Ureter (tissue), 1 donor: ENCODE data around the gene ISG20. TPM values are rescaled to one million over a fixed set of nuclear protein-coding genes. Genes with fewer than 3 reads are reported as not detected.

Experiments
- DNase-seq: peaks from one replicate; pipeline ENCODE4 v3.0.0-alpha.2; 2020; ENCODE audit warnings: low spot score
- total RNA-seq: library from RNA; stranded (reverse); gene quantifications from one replicate; pipeline ENCODE4 v1.2.4, GENCODE V29; 2023
- donor health status: DM: yes; HTN: yes; CAD: no.

Gene ISG20
- total RNA-seq, 1 donor from 2014 or later = 14.2 TPM

- no peak for DNase-seq
Observed at GRCh38 chr15:88688394-88688933, 49.6 kb downstream of the ISG20 start.

DNA sequence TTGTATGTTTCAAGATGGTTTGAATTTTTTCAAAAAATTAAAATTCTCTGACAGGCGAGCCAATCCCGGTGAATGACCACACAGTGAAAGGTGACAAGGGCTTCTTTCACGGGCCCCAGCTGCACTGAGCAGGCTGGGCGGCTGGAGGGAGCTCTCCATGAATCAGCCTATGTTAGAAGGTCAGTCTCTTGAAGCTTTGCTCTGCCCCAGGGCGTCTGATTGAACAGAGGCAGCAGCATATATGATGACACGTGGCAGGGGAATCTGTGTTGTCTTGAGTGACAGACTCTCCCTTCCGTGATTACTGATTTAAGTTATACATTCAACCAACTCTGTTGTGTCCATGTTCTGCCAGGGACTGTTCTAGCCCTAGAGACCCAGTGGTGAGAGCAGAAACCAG is 51.5 kb downstream of the ISG20 start:
- DNase-seq = no peak

GRCh38 chr15:88693191-88693590 is 54.4 kb downstream of the ISG20 start:
- no peak for DNase-seq

- no peak for DNase-seq
Observed at GRCh38 chr15:88695101-88695500, 56.3 kb downstream of the ISG20 start.

DNA sequence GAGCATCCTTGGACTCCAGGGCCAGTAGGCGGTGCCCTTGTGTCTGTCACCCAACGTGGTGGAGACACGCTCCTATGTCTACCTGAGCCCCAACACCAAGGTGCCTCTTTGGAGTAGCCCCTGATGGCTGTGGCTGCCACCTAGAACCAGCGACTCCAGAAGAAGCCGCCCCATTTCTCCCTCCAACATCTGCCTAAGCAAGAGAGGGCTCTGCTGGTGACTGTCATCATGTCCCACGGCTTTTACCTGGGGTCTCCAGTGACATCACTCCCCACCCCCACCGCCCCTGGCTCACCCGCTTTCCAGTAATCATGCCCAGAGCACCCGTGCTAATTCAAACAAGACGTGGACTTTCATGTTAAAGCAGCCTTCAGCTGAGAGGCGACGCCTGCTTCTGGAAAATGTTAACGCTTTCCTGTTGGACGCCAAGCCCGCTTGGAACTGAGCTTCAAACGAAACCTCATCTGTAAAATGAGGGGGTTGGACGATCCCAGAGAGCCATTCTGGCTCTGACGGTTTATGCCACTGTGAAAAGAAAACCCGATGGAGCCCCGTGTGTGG is 57.0 kb downstream of the ISG20 start:
- no peak for DNase-seq

DNA sequence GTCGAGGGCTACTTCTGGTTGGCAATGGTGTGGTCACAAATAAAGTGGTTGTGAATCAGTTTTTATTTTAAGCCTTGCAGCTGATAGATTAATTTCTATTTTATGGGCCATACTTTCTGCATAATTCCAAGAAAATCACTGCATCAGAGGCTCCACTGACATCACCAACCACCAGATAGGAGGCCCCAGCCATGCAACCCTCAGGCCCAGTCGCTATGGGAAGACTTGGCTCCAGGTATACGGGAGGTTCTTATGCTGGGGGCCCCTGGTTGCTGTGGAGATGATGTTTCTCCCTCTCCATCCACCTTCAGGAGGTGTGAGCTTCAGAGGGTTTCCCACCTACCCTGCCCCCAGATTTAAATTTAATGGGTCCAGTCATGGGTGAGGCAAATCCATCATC is 57.4 kb downstream of the ISG20 start:
- no peak for DNase-seq

DNA sequence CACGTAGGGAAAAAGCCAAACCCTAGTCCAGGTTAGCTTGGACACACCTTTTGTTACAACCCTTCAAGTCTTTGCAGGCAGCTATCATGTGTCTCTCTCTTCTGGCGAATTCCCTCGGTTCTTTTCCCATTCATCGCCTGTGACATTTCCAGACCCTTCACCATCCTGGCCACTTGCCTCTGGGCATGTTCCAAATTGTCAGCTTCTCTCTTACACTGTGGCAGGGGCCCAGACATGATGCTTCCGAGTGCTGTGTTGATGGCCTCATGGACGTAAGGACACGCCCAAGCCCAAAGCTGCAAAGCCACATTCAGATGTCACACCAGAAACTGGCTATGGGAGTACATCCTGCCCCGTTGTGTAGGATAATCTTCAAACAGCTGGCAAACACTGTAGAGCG is 58.5 kb downstream of the ISG20 start:
- DNase-seq = no peak

- no peak for DNase-seq
Observed at GRCh38 chr15:88699861-88700260, 61.0 kb downstream of the ISG20 start.

DNA sequence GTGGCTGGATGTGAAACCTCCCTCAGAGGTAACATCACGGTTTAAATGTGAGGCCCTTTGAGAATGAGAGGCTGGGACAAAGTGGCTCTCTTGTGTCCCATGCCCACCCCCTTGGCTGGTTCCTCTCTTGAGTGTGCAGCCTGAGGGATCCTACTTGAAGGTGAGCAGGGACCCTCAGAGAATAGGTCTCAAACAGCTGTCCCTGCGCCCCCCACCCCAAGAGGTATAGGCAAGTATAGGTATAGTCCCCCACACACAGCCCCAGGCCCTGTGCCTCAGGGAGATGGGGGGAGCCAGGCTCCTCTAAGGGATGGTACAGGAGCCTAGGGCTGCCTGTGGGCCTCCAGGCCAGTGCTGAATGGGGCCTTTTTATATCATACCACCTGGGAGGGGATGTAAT is 61.9 kb downstream of the ISG20 start:
- no peak for DNase-seq

DNA sequence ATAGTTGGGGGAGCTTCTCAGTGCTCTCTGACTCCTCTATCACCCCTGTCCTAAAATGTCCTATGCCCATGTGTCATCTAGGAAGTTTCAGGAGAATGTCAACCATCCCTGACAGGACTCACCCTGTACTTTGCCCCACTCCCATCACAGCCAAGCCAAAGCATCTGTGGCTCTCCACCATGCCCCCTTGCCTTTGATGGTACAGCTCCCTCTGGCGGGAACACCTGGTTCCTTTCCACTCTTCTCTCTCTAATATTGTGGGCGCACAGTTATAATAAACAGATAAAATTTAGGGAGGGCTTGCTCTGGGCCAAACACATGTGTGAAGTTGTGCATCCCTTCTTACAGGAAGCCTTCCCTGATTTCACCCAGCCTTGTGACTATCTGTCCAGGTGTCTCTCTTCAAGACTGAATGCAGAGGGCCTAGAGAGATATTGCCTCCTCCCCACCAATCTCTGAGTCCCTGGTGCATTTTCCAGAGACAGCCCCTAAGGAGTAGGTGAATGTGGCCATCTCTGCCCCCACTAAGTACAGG is 62.8 kb downstream of the ISG20 start:
- DNase-seq = no peak

DNA sequence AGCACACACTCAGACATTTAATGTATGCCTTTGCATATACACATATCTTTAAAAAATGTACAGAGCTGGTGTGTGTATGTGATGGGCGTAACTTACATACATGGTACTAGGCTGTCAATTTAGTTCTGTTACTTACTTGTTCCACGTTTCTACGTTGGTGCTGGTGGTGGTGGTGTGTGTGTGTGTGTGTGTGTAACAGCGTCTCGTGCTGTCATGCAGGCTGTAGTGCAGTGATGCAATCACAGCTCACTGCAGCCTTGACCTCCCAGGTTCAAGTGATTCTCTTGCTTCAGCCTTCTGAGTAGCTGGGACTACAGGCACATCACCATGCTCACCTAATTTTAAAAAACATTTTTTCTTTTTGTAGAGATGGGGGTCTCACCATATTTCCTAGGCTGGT is 64.2 kb downstream of the ISG20 start:
- no peak for DNase-seq

GRCh38 chr15:88703533-88703932 is 64.7 kb downstream of the ISG20 start:
- DNase-seq = no peak

- peak; percentile 61 for DNase-seq
Observed at GRCh38 chr15:88704791-88705768, 66.3 kb downstream of the ISG20 start.

GRCh38 chr15:88705769-88706165 is 67.0 kb downstream of the ISG20 start:
- DNase-seq = no peak

Other genes with a start within 250 kb of the ISG20 start
- 31.0 TPM for gene MRPL46, start 171.6 kb upstream of the ISG20 start, total RNA-seq
- 46.9 TPM for gene MRPS11, start 171.3 kb upstream of the ISG20 start, total RNA-seq
- gene DET1, start 92.3 kb upstream of the ISG20 start, total RNA-seq = 14.1 TPM
- gene AEN, start 17.7 kb upstream of the ISG20 start, total RNA-seq = 17.4 TPM
- 1.6 TPM for gene ACAN, start 164.4 kb downstream of the ISG20 start, total RNA-seq